K562 (cell line): ENCODE measurements around the gene RPP21. TPM values are rescaled to one million over a fixed set of nuclear protein-coding genes. Genes with fewer than 3 reads are reported as not detected.

Source experiments
- CBX2 ChIP-seq: fragments of 200-600 bp; sonication (generic); IDR thresholded peaks from one replicate; pipeline ENCODE4 v1.6.1; 2012; ENCODE audit warnings: mild to moderate bottlenecking, low read length, inconsistent platforms; ENCODE audit not compliant: insufficient read depth, poor library complexity, severe bottlenecking
- GMEB1 ChIP-seq: fragments of 250-450 bp; sonication (Bioruptor Pico); IDR thresholded peaks from 2 replicates; pipeline ENCODE4 v1.4.0; 2020; ENCODE audit warnings: mild to moderate bottlenecking
- HIVEP1 ChIP-seq: fragments of 250-450 bp; sonication (Bioruptor Pico); IDR thresholded peaks from 2 replicates; pipeline ENCODE4 v1.4.0; 2020; ENCODE audit warnings: mild to moderate bottlenecking
- HMG20A ChIP-seq: fragments of 450-650 bp; formaldehyde crosslinking; conservative IDR thresholded peaks from 2 replicates; pipeline ENCODE4 v1.4.0; 2020; ENCODE audit warnings: mild to moderate bottlenecking, mixed read lengths
- KLF1 ChIP-seq: fragments of 450-650 bp; IDR thresholded peaks from 2 replicates; pipeline ENCODE4 v1.6.1; 2016; ENCODE audit warnings: missing genetic modification characterization, missing compliant biosample characterization
- L3MBTL2 ChIP-seq: fragments of 450-650 bp; IDR thresholded peaks from 2 replicates; pipeline ENCODE4 v1.6.1; 2016; ENCODE audit warnings: mild to moderate bottlenecking, moderate library complexity
- NCOA6 ChIP-seq: fragments of 450-650 bp; IDR thresholded peaks from 2 replicates; pipeline ENCODE4 v1.6.1; 2017; ENCODE audit warnings: mild to moderate bottlenecking
- TBL1XR1 ChIP-seq, 2 experiments: IDR thresholded peaks; 2 replicates each; pipeline ENCODE4 v1.6.1; 2012; ENCODE audit warnings: improper control_type of control experiment in 2 of 2, low read length in 2 of 2, mild to moderate bottlenecking in 1 of 2
- ZBTB8A ChIP-seq: fragments of 450-650 bp; IDR thresholded peaks from 2 replicates; pipeline ENCODE4 v1.6.1; 2018; ENCODE audit warnings: mild to moderate bottlenecking, moderate library complexity; ENCODE audit not compliant: partially characterized antibody
- ZNF263 ChIP-seq: sonication (generic); formaldehyde crosslinking; IDR thresholded peaks from 2 replicates; pipeline ENCODE4 v1.8.0; 2022; ENCODE audit warnings: mild to moderate bottlenecking, missing genetic modification reagents, borderline replicate concordance
- ZNF586 ChIP-seq: fragments of 450-650 bp; formaldehyde crosslinking; conservative IDR thresholded peaks from 2 replicates; pipeline ENCODE4 v1.4.0; 2020; ENCODE audit warnings: mild to moderate bottlenecking, moderate library complexity
- polyA plus RNA-seq, 8 experiments: library from polyadenylated mRNA; depleted of rRNA in 4 of 8; stranded (reverse) in 5 of 8; unstranded in 3 of 8; fragments of >200 nt; fragmentation: Nextera tagmentation in 2 of 8; fragmentation: Illumina TruSeq in 1 of 8; extraction: Ambion mirVana in 2 of 8; extraction: Trizol in 1 of 8; gene quantifications; 2 replicates each; pipeline versions ENCODE4 v1.2.1 to v1.2.3, GENCODE V29; 2011 to 2014; ENCODE audit warnings: inconsistent platforms in 1 of 8, missing spikeins in 1 of 8
- total RNA-seq, 7 experiments: library from RNA; depleted of rRNA in 6 of 7; stranded (reverse); fragments of >200 nt in 6 of 7; fragmentation: Illumina TruSeq in 2 of 7; extraction: Trizol in 2 of 7; gene quantifications; 2 replicates each; pipeline versions ENCODE4 v1.2.1 to v1.2.3, GENCODE V29; 2011 to 2021; ENCODE audit warnings: low replicate concordance in 1 of 7
- TF ChIP-seq, protein P1 (sequence below): fragments of 250-450 bp; sonication (Bioruptor Pico); IDR thresholded peaks from 2 replicates; pipeline ENCODE4 v1.4.0; 2020
- TF ChIP-seq, protein P2 (sequence below): IDR thresholded peaks from 2 replicates; pipeline ENCODE4 v1.6.1; 2011; ENCODE audit warnings: borderline replicate concordance, low read depth, mild to moderate bottlenecking, moderate library complexity, low read length; ENCODE audit not compliant: insufficient read depth, poor library complexity, severe bottlenecking
- TF ChIP-seq, protein P3 (sequence below), 2 experiments: IDR thresholded peaks; 2 replicates each; pipeline ENCODE4 v1.6.1; 2011; ENCODE audit warnings: borderline replicate concordance in 1 of 2, control low read depth in 1 of 2, low read depth in 1 of 2, low read length in 1 of 2, mild to moderate bottlenecking in 1 of 2, mixed read lengths in 1 of 2, moderate library complexity in 1 of 2; ENCODE audit not compliant: insufficient read depth in 1 of 2, insufficient read length in 1 of 2, poor library complexity in 1 of 2, severe bottlenecking in 1 of 2; ENCODE audit errors: extremely low read depth in 1 of 2

RPP21 gene
- total and polyA plus RNA-seq, 9 of the 15 experiments (the other 6 are each of a cell fraction or from before 2014, with no cell fraction given): 62.1 to 362 (median 166) TPM

GRCh38 chr6:30326526-30327231 lies 18.3 kb upstream of the RPP21 start, which contains the start of gene TRIM39 (continued):
- TF ChIP-seq, protein P1, sequence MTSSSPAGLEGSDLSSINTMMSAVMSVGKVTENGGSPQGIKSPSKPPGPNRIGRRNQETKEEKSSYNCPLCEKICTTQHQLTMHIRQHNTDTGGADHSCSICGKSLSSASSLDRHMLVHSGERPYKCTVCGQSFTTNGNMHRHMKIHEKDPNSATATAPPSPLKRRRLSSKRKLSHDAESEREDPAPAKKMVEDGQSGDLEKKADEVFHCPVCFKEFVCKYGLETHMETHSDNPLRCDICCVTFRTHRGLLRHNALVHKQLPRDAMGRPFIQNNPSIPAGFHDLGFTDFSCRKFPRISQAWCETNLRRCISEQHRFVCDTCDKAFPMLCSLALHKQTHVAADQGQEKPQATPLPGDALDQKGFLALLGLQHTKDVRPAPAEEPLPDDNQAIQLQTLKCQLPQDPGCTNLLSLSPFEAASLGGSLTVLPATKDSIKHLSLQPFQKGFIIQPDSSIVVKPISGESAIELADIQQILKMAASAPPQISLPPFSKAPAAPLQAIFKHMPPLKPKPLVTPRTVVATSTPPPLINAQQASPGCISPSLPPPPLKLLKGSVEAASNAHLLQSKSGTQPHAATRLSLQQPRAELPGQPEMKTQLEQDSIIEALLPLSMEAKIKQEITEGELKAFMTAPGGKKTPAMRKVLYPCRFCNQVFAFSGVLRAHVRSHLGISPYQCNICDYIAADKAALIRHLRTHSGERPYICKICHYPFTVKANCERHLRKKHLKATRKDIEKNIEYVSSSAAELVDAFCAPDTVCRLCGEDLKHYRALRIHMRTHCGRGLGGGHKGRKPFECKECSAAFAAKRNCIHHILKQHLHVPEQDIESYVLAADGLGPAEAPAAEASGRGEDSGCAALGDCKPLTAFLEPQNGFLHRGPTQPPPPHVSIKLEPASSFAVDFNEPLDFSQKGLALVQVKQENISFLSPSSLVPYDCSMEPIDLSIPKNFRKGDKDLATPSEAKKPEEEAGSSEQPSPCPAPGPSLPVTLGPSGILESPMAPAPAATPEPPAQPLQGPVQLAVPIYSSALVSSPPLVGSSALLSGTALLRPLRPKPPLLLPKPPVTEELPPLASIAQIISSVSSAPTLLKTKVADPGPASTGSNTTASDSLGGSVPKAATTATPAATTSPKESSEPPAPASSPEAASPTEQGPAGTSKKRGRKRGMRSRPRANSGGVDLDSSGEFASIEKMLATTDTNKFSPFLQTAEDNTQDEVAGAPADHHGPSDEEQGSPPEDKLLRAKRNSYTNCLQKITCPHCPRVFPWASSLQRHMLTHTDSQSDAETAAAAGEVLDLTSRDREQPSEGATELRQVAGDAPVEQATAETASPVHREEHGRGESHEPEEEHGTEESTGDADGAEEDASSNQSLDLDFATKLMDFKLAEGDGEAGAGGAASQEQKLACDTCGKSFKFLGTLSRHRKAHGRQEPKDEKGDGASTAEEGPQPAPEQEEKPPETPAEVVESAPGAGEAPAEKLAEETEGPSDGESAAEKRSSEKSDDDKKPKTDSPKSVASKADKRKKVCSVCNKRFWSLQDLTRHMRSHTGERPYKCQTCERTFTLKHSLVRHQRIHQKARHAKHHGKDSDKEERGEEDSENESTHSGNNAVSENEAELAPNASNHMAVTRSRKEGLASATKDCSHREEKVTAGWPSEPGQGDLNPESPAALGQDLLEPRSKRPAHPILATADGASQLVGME (CRISPR knock-in tag): 0 out of 2 replicates have a peak, but pooled peaks have one; percentile 19
- TF ChIP-seq CBX2 (no peak), HMG20A (no peak), ZNF586 (CRISPR knock-in tag) (no peak), L3MBTL2 (peak; percentile 56; the same call in 1 of the 2 replicates), KLF1 (peak; percentile 87; the same call in 1 of the 2 replicates), NCOA6 (0 out of 2 replicates have a peak, but pooled peaks have one; percentile 56), HIVEP1 (CRISPR knock-in tag) (0 out of 2 replicates have a peak, but pooled peaks have one; percentile 46), GMEB1 (CRISPR knock-in tag) (peak; percentile 96), ZNF263 (CRISPR knock-in tag) (no peak; the same call in 1 of the 2 replicates), TBL1XR1 (IDR thresholded peaks at IDR 0.05; ENCODE audit: low read length in 2 of 2) (peak in 1 of 2 experiments; percentile 28; a peak in 1 of 4 replicates), ZBTB8A (no peak)
- TF ChIP-seq, protein P2, sequence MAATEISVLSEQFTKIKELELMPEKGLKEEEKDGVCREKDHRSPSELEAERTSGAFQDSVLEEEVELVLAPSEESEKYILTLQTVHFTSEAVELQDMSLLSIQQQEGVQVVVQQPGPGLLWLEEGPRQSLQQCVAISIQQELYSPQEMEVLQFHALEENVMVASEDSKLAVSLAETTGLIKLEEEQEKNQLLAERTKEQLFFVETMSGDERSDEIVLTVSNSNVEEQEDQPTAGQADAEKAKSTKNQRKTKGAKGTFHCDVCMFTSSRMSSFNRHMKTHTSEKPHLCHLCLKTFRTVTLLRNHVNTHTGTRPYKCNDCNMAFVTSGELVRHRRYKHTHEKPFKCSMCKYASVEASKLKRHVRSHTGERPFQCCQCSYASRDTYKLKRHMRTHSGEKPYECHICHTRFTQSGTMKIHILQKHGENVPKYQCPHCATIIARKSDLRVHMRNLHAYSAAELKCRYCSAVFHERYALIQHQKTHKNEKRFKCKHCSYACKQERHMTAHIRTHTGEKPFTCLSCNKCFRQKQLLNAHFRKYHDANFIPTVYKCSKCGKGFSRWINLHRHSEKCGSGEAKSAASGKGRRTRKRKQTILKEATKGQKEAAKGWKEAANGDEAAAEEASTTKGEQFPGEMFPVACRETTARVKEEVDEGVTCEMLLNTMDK: peak; percentile 42
- TF ChIP-seq, protein P3, sequence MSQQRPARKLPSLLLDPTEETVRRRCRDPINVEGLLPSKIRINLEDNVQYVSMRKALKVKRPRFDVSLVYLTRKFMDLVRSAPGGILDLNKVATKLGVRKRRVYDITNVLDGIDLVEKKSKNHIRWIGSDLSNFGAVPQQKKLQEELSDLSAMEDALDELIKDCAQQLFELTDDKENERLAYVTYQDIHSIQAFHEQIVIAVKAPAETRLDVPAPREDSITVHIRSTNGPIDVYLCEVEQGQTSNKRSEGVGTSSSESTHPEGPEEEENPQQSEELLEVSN (IDR thresholded peaks at IDR 0.05; ENCODE audit: borderline replicate concordance in 1 of 2, extremely low read depth in 1 of 2, insufficient read depth in 1 of 2, insufficient read length in 1 of 2, low read depth in 1 of 2, low read length in 1 of 2, poor library complexity in 1 of 2, severe bottlenecking in 1 of 2): peak; percentile 77 to 83
